ENCODE results near the gene NUP62CL. TPM values are rescaled to one million over a fixed set of nuclear protein-coding genes. Genes with fewer than 3 reads are reported as not detected.
A peak's percentile ranks its signal among the peaks of the same experiment; 100 is the strongest.

NUP62CL gene
- polyA plus RNA-seq, 1 donor, result 0.90 TPM

DNA sequence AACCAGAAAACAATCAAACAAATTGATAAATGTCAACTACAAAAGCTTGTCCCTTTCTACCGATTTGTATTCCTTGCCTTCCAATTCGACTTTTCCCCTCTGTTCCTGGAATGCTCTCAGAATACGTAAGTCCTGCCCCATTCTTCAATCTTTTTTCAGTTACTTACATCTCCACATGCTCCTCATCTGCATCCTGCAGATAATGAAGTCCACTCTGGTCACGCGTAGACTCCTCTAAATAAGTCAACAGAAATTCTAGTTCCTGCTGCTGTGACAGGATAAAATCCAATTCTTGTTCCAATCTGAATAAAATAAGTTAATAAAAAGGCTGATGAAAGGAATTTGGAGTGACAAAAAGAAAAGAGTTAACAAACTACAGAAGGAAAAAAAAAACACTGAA, 53.2 kb downstream of the NUP62CL start:
- DNase-seq (ENCODE audit: low read depth), result no peak

GRCh38 chrX:107146670-107147069, 59.6 kb downstream of the NUP62CL start:
- no peak for DNase-seq (ENCODE audit: low read depth)

- no peak for DNase-seq (ENCODE audit: low read depth)
These were observed 70.3 kb downstream of the NUP62CL start for GRCh38 chrX:107135965-107136307.

GRCh38 chrX:107135049-107135964, 70.9 kb downstream of the NUP62CL start:
- no peak for DNase-seq (ENCODE audit: low read depth)

- DNase-seq (ENCODE audit: low read depth), result no peak
These were observed 82.5 kb downstream of the NUP62CL start for GRCh38 chrX:107123750-107124149.

- DNase-seq (ENCODE audit: low read depth), result no peak
These were observed 87.0 kb downstream of the NUP62CL start for GRCh38 chrX:107119283-107119682.

- peak; percentile 40 for DNase-seq (ENCODE audit: low read depth)
These were observed 87.7 kb downstream of the NUP62CL start, which contains the start of gene RBM41 for GRCh38 chrX:107118322-107119147. Gene RBM41 (minus strand): TSS chrX:107118822. CDS start chrX:107118773, 49 bp downstream.

GRCh38 chrX:107117993-107118321, 88.3 kb downstream of the NUP62CL start:
- no peak for DNase-seq (ENCODE audit: low read depth)

GRCh38 chrX:107107459-107107858, 98.8 kb downstream of the NUP62CL start:
- no peak for DNase-seq (ENCODE audit: low read depth)

GRCh38 chrX:107102980-107103379, 103.3 kb downstream of the NUP62CL start:
- DNase-seq (ENCODE audit: low read depth), result no peak

- no peak for DNase-seq (ENCODE audit: low read depth)
These were observed 130.1 kb downstream of the NUP62CL start for GRCh38 chrX:107076158-107076557.

Other genes starting within 250 kb of the NUP62CL start
- gene MORC4, start 206.2 kb downstream of the NUP62CL start, polyA plus RNA-seq (ENCODE audit: insufficient read length), result 37.0 TPM
- gene RBM41, start 87.6 kb downstream of the NUP62CL start, polyA plus RNA-seq (ENCODE audit: insufficient read length), result 9.7 TPM
- gene DNAAF6, start 178 bp upstream of the NUP62CL start, polyA plus RNA-seq (ENCODE audit: insufficient read length), result not detected
- gene FRMPD3, start 243.2 kb upstream of the NUP62CL start, polyA plus RNA-seq (ENCODE audit: insufficient read length), result 0.20 TPM